Measurements from ENCODE around the gene FNDC3A.

The FNDC3A gene

DNA sequence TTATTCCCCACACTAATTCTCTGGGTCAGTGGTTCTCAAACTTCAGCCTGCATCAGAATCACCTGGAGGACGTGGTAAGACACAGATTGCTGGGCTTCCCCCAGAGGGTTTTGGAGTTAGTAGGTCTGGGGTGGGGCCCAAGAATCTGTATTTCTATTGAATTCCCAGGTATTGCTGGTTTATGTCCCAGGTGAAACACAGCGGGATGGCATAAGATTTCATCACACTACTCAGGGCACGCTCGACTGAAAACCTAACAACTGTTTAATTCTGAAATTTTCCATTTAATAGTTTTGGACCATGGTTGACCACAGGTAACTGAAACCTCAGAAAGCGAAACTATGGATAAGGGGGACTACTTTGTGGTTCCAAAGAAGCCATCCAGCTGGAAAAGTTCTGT is 250.9 kb downstream of the FNDC3A start:
- Histone ChIP-seq H3K27ac (ENCODE audit: low read length) (no peak overlapping the region), H3K9ac (ENCODE audit: low read depth, low read length) (no peak overlapping the region), H3K4me1 (ENCODE audit: insufficient read depth, low read length) (peaks cover 4% of the 10 kb centered on the region; the same call in 1 of the 2 replicates), H3K9me3 (ENCODE audit: insufficient read depth, low read depth, low read length) (no peaks in the 10 kb centered on the region), H3K27me3 (ENCODE audit: insufficient read depth, low read length) (peaks cover 42% of the 10 kb centered on the region), H3K36me3 (ENCODE audit: insufficient read depth, low read depth, low read length) (no peaks in the 10 kb centered on the region), H3K4me3 (ENCODE audit: low read length) (no peak overlapping the region)

DNA sequence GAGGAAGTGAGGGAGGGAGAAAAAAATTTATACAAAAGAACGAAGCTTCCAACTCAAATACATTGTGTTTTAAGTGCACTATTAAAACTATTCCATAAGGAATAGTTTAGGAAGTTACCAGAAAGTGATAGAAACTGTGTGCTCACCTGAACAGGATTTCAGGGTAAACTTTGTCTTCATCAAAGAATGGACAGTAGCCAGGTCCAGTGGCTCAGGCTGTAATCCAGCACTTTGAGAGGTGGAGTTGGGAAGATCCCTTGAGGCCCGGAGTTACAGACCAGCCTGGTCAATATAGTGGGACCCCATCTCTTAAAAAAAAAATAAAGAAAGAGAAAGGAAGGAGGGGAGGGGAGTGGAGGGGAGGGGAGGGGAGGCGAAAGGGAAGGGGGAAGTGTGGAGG is 259.0 kb downstream of the FNDC3A start:
- H3K27ac ChIP-seq (ENCODE audit: low read length), result no peak overlapping the region
- H3K36me3 ChIP-seq (ENCODE audit: insufficient read depth, low read depth, low read length), result no peaks in the 10 kb centered on the region
- H3K4me1 ChIP-seq (ENCODE audit: insufficient read depth, low read length), result no peaks in the 10 kb centered on the region
- no peak overlapping the region for H3K9ac ChIP-seq (ENCODE audit: low read depth, low read length)
- no peaks in the 10 kb centered on the region for H3K9me3 ChIP-seq (ENCODE audit: insufficient read depth, low read depth, low read length)
- no peak overlapping the region for H3K4me3 ChIP-seq (ENCODE audit: low read length)
- no peaks in the 10 kb centered on the region for H3K27me3 ChIP-seq (ENCODE audit: insufficient read depth, low read length)

DNA sequence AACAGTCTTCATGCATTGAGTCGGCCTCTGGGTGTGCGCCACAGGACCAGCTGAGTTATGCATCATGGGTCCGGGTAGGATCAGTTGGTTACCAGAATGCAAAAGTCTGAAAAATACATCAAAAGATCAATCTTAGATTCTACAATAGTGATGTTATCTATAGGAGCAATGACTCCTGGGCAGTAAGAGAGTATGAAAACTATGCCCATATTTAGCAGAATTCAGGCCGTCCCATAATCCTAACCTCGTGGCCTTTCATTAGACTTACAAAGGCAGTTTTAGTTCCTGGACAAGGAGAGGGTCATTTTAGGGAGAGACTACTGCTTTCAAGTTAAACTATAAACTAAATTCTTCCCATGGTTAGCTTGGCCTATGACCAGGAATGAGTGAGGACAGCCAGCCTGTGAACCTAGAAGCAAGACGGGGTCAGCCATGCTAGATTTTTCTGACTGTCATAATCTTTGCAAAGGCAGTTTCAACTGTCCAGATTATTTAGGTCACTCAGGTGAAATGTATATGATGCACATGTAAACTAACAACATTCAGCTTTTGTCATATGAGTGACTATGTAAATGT is 260.2 kb downstream of the FNDC3A start:
- H3K4me3 ChIP-seq (ENCODE audit: low read length), result no peak overlapping the region
- H3K27me3 ChIP-seq (ENCODE audit: insufficient read depth, low read length), result no peaks in the 10 kb centered on the region
- H3K9ac ChIP-seq (ENCODE audit: low read depth, low read length), result no peak overlapping the region
- no peak overlapping the region for H3K27ac ChIP-seq (ENCODE audit: low read length)
- H3K36me3 ChIP-seq (ENCODE audit: insufficient read depth, low read depth, low read length), result no peaks in the 10 kb centered on the region
- no peaks in the 10 kb centered on the region for H3K4me1 ChIP-seq (ENCODE audit: insufficient read depth, low read length)
- H3K9me3 ChIP-seq (ENCODE audit: insufficient read depth, low read depth, low read length), result no peaks in the 10 kb centered on the region

DNA sequence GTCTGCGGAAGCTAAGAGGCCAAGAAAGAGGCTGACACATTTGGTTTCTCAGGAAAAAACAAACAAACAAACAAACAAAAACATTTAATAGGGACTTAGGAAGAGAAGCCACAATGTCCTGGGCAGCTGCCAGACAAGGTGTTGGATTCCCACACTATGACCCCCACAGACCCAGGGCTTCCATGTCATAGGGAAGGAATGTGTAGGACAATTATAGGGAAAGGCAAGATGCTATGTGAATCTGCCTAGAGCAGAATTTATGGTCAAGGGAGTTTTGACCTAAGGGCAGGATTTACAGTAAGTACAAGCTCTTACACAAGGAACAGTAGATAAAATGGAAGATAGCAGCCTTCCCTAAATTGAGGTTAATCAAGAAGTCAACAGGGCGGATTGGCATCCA is 262.9 kb downstream of the FNDC3A start:
- no peaks in the 10 kb centered on the region for H3K4me1 ChIP-seq (ENCODE audit: insufficient read depth, low read length)
- no peaks in the 10 kb centered on the region for H3K36me3 ChIP-seq (ENCODE audit: insufficient read depth, low read depth, low read length)
- H3K4me3 ChIP-seq (ENCODE audit: low read length), result no peak overlapping the region
- H3K9me3 ChIP-seq (ENCODE audit: insufficient read depth, low read depth, low read length), result no peaks in the 10 kb centered on the region
- no peak overlapping the region for H3K27ac ChIP-seq (ENCODE audit: low read length)
- H3K27me3 ChIP-seq (ENCODE audit: insufficient read depth, low read length), result no peaks in the 10 kb centered on the region
- no peak overlapping the region for H3K9ac ChIP-seq (ENCODE audit: low read depth, low read length)

DNA sequence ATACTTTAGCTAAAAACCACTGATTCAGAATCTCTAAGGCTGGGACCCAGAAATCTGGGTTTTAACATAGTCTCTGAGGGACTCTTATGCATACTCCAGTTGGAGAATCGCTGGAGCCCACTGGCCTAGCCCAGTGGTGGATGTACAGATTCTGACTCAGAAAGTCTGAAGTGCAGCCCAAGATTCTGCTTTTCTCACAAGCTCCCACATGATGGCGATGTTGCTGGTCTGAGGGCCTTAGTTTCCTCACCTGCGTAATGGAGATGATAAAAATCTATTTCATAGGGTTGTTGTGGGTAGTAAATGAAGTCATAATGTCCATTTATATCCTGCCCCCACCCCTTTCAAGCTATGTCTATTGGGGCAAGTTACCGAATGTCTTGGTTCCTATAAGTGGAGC is 264.3 kb downstream of the FNDC3A start:
- H3K36me3 ChIP-seq (ENCODE audit: insufficient read depth, low read depth, low read length), result no peaks in the 10 kb centered on the region
- no peak overlapping the region for H3K9ac ChIP-seq (ENCODE audit: low read depth, low read length)
- H3K4me1 ChIP-seq (ENCODE audit: insufficient read depth, low read length), result no peaks in the 10 kb centered on the region
- no peaks in the 10 kb centered on the region for H3K9me3 ChIP-seq (ENCODE audit: insufficient read depth, low read depth, low read length)
- no peaks in the 10 kb centered on the region for H3K27me3 ChIP-seq (ENCODE audit: insufficient read depth, low read length)
- H3K27ac ChIP-seq (ENCODE audit: low read length), result no peak overlapping the region
- H3K4me3 ChIP-seq (ENCODE audit: low read length), result no peak overlapping the region

DNA sequence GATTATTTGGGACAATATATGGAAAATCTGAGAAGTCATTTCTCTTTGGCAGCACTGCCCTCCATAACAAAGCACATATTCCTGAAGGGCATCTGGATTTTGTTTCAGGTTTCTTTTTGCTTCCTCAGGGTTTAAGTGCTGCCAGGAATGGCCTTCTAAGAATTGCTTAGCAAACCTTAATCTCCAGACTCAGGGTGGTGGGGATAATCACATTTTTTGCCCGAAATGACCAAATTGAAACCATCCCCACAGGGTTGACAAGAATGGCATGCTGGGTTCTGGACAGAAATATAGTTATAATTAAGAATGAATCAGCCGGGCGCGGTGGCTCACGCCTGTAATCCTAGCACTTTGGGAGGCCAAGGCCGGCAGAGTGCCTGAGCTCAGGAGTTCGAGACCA is 265.6 kb downstream of the FNDC3A start:
- no peak overlapping the region for H3K27ac ChIP-seq (ENCODE audit: low read length)
- no peaks in the 10 kb centered on the region for H3K4me1 ChIP-seq (ENCODE audit: insufficient read depth, low read length)
- no peak overlapping the region for H3K9ac ChIP-seq (ENCODE audit: low read depth, low read length)
- H3K36me3 ChIP-seq (ENCODE audit: insufficient read depth, low read depth, low read length), result no peaks in the 10 kb centered on the region
- H3K9me3 ChIP-seq (ENCODE audit: insufficient read depth, low read depth, low read length), result no peaks in the 10 kb centered on the region
- no peaks in the 10 kb centered on the region for H3K27me3 ChIP-seq (ENCODE audit: insufficient read depth, low read length)
- H3K4me3 ChIP-seq (ENCODE audit: low read length), result no peak overlapping the region

DNA sequence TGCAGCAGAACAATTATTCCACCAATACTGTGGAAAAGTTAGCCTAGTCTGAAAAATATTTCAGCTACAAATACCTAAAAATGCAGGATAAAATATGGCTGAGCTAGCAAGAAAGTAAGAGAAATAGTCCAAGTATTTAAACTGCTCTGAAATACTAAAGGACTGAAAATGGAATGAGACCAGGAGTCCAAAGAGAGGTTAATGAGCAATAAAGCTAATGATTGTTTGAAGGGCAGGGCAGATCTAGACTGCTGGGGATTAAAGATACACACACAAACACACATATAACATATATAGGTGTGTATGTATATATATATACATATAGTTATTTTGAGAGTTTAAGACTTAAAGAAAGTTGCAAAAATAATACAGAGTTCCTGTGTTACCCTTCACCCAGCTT is 269.4 kb downstream of the FNDC3A start:
- Histone ChIP-seq H3K27me3 (ENCODE audit: insufficient read depth, low read length) (no peaks in the 10 kb centered on the region), H3K9me3 (ENCODE audit: insufficient read depth, low read depth, low read length) (no peaks in the 10 kb centered on the region), H3K36me3 (ENCODE audit: insufficient read depth, low read depth, low read length) (no peaks in the 10 kb centered on the region), H3K4me3 (ENCODE audit: low read length) (no peak overlapping the region), H3K4me1 (ENCODE audit: insufficient read depth, low read length) (peaks cover 6% of the 10 kb centered on the region), H3K27ac (ENCODE audit: low read length) (no peak overlapping the region), H3K9ac (ENCODE audit: low read depth, low read length) (no peak overlapping the region)

DNA sequence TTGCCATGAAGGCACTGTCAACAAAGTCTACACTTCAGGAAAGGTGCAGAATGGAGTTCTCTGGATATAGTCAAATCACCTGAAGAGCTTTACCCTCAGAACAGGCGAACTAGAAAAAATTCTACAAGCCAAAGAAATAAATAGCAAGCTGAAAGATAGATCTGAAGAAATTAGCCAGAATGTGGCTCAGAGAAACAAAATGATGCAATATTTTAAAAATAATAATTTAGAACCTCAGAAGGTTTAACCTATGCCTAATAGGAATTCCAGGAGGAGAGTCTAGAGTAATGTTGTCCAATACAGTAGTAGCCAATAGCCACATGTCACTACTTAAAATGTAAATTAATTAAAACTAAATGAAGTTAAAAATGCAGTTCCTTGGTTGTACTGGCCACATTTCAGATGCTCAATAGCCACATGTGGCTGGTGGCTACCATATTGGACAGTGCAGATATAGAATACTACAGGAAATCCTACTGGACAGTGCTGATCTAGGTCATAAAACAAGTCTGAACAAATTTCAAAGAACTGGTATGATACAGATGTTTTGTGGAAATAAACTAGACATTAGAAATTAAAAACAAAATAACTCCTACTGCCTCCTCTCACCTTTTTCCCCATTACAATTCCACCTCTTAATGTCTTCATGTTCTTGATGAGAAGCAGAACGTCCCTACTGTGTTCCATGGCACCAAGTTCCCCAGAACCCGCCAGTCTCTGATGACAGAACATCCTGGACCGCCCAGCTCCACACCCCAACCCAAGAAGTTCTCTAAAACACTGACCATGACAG is 271.3 kb downstream of the FNDC3A start:
- Histone ChIP-seq H3K9me3 (ENCODE audit: insufficient read depth, low read depth, low read length) (no peaks in the 10 kb centered on the region), H3K4me1 (ENCODE audit: insufficient read depth, low read length) (peaks cover 6% of the 10 kb centered on the region), H3K9ac (ENCODE audit: low read depth, low read length) (peak overlapping the region; percentile 62; the same call in 1 of the 2 replicates), H3K36me3 (ENCODE audit: insufficient read depth, low read depth, low read length) (no peaks in the 10 kb centered on the region), H3K27me3 (ENCODE audit: insufficient read depth, low read length) (no peaks in the 10 kb centered on the region), H3K4me3 (ENCODE audit: low read length) (peak overlapping the region; percentile 73), H3K27ac (ENCODE audit: low read length) (no peak overlapping the region)

DNA sequence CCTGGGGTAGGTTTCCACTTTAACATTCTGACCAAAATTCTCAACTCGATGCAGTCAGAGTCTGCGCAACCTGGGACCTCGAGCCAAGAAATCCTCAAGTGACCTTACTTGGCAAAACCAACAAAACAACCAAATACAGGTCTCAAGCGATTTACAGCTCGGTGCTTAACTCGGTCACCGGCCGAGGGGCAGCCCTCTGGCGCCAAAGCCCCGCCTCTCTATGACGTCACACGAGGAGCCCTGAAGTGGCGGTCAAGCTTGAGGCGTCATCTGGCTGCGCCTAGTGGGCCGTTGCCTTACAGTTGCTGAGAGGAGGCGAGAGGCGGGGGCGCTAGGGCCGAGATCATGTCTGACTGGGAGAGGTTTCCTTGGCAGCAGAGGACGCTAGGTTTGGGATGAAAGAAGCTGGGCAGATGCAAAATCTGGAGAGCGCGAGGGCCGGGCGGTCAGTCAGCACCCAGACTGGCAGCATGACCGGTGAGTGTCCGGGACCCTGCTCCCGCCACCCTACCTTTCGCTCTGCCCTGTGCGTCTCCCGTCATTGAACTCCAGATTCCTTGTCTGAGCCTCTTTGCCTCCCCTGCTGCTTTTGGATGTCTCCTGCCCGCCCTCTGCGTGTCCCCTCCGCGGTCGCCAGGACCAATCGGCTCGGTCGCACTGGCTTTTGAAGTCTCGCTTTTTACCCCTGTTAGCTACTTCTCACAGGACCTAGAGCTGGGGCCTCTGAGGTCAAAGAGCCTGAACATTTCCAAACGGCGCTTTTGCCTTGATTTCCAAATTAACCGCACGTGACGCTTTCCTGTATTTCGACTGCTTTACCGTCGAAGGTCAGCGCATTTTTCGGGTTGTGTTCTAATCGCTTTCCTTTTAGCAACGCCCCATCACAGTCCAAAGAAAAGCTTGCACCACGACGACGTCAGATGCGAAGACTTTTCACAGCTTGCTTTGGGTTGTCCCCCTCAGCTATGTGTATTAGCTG is 272.2 kb downstream of the FNDC3A start, which contains the start of gene CDADC1:
TSS of gene CDADC1 (plus strand) at position 283 of the 979 bp plus-strand sequence. CDS start at position 396, 113 bp downstream.
- H3K36me3 ChIP-seq (ENCODE audit: insufficient read depth, low read depth, low read length), result no peaks in the 10 kb centered on the region
- no peak within 1 kb of the TSS for H3K27ac ChIP-seq (ENCODE audit: low read length)
- H3K9me3 ChIP-seq (ENCODE audit: insufficient read depth, low read depth, low read length), result no peaks in the 10 kb centered on the region
- peak within 1 kb of the TSS; percentile 77 for H3K9ac ChIP-seq (ENCODE audit: low read depth, low read length)
- peak within 1 kb of the TSS; percentile 73 for H3K4me3 ChIP-seq (ENCODE audit: low read length)
- no peaks in the 10 kb centered on the region for H3K27me3 ChIP-seq (ENCODE audit: insufficient read depth, low read length)
- H3K4me1 ChIP-seq (ENCODE audit: insufficient read depth, low read length), result peaks cover 6% of the 10 kb centered on the region

DNA sequence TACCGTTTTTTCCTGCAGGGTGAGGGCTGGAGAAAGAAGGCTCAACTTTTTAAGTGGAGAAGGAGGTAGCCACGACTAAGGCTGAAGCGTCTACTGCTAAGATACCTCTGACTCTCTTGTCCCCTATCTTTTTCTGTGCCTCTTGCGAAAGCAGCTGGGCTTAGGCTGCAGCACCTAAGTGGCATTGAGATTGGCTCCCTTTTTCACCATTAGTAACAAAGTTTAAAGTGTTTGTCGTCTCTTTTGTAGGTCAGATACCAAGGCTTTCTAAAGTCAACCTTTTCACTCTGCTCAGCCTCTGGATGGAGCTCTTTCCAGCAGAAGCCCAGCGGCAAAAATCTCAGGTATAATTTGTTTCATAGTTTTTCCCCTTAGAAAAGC is 272.9 kb downstream of the FNDC3A start:
- peak overlapping the region; percentile 77 for H3K9ac ChIP-seq (ENCODE audit: low read depth, low read length)
- no peaks in the 10 kb centered on the region for H3K27me3 ChIP-seq (ENCODE audit: insufficient read depth, low read length)
- H3K4me3 ChIP-seq (ENCODE audit: low read length), result peak overlapping the region; percentile 73
- H3K36me3 ChIP-seq (ENCODE audit: insufficient read depth, low read depth, low read length), result no peaks in the 10 kb centered on the region
- H3K27ac ChIP-seq (ENCODE audit: low read length), result no peak overlapping the region
- H3K4me1 ChIP-seq (ENCODE audit: insufficient read depth, low read length), result peaks cover 6% of the 10 kb centered on the region
- H3K9me3 ChIP-seq (ENCODE audit: insufficient read depth, low read depth, low read length), result no peaks in the 10 kb centered on the region

DNA sequence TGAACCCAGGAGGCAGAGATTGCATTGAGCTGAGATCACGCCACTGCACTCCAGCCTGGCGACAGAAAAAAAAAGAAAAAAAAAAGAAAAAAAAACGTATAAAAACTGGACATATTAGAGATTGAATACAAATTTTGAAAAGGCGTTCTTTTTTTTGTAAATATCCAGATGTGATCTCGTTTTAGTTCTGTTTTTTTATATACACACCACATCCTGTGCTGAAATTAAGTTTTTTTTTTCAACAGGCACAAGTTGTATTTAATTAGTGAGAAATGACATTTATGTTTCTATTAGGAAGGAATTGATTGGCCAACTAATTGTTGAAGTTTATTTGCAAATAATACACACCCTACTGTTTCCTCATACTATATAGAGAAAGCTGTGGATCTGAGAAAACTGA is 275.6 kb downstream of the FNDC3A start:
- Histone ChIP-seq H3K36me3 (ENCODE audit: insufficient read depth, low read depth, low read length) (peaks cover 8% of the 10 kb centered on the region; the same call in 1 of the 2 replicates), H3K4me3 (ENCODE audit: low read length) (no peak overlapping the region), H3K27ac (ENCODE audit: low read length) (no peak overlapping the region), H3K9me3 (ENCODE audit: insufficient read depth, low read depth, low read length) (no peaks in the 10 kb centered on the region), H3K9ac (ENCODE audit: low read depth, low read length) (no peak overlapping the region), H3K4me1 (ENCODE audit: insufficient read depth, low read length) (peaks cover 6% of the 10 kb centered on the region), H3K27me3 (ENCODE audit: insufficient read depth, low read length) (no peaks in the 10 kb centered on the region)
